Sigmoid colon (tissue), 7 donors: ENCODE measurements around the gene NPHP4. TPM values are rescaled to one million over a fixed set of nuclear protein-coding genes. Genes with fewer than 3 reads are reported as not detected.
A peak's percentile ranks its signal among the peaks of the same experiment; 100 is the strongest.

ENCODE experiments used
- DNase-seq: peaks from one replicate; pipeline ENCODE4 v3.0.0-alpha.2; 2019
- H3K27ac ChIP-seq, 4 donors: fragments of 200-600 bp; sonication (generic); one replicate each; pipeline ENCODE4 v1.5.1; 2016 to 2019; ENCODE audit warnings: mild to moderate bottlenecking in 1 of 4
- H3K27me3 ChIP-seq, 3 donors: fragments of 200-600 bp; sonication (generic); one replicate each; pipeline ENCODE4 v1.5.1; 2019; ENCODE audit warnings: mild to moderate bottlenecking in 1 of 3
- H3K36me3 ChIP-seq, 4 donors: fragments of 200-600 bp; sonication (generic); one replicate each; pipeline ENCODE4 v1.5.1; 2016 to 2019
- H3K4me1 ChIP-seq, 4 donors: fragments of 200-600 bp; sonication (generic); one replicate each; pipeline ENCODE4 v1.5.1; 2017 to 2019
- H3K4me3 ChIP-seq, 4 donors: fragments of 200-600 bp; sonication (generic); one replicate each; pipeline ENCODE4 v1.5.1; 2017 to 2019; ENCODE audit warnings: mild to moderate bottlenecking in 2 of 4, moderate library complexity in 1 of 4
- H3K9me3 ChIP-seq, 4 donors: fragments of 200-600 bp in 3 of 4; sonication (generic) in 3 of 4; one replicate each; pipeline versions ENCODE4 v1.5.1 to v1.6.1; 2013 to 2019
- CTCF ChIP-seq, 4 experiments: fragments of 450-650 bp in 3 of 4; fragments of 200-600 bp in 1 of 4; IDR thresholded peaks; one replicate each; pipeline ENCODE4 v1.5.1; 2016 to 2019; ENCODE audit warnings: antibody characterized with exemption in 4 of 4, mild to moderate bottlenecking in 3 of 4, moderate library complexity in 2 of 4
- EP300 ChIP-seq, 4 donors: sonication (generic); formaldehyde crosslinking; IDR thresholded peaks; one replicate each; pipeline ENCODE4 v1.6.1; 2017; ENCODE audit warnings: antibody characterized with exemption in 4 of 4
- POLR2A ChIP-seq, 2 donors: fragments of 450-650 bp; IDR thresholded peaks; one replicate each; pipeline ENCODE4 v1.6.1; 2016; ENCODE audit warnings: antibody characterized with exemption in 2 of 2, mild to moderate bottlenecking in 2 of 2, moderate library complexity in 2 of 2
- POLR2AphosphoS5 ChIP-seq, 4 donors: sonication (generic); formaldehyde crosslinking; IDR thresholded peaks; one replicate each; pipeline ENCODE4 v1.6.1; 2017; ENCODE audit warnings: antibody characterized with exemption in 4 of 4
- WGBS, 2 donors: extraction: QIAGEN DNeasy Blood & Tissue Kit; methylation state at CpG; one replicate each; pipeline ENCODE4 v1.1.7; 2013; 5-methylcytosine and 5-hydroxymethylcytosine counted together
- intact Hi-C: fragments of 100-400 bp; cut with DNase I; formaldehyde crosslinking; loops from one replicate; pipeline ENCODE4 v1.15.1; 2023
- polyA plus RNA-seq, 3 donors: library from polyadenylated mRNA; stranded (reverse); fragments of 200-250 nt; gene quantifications; one replicate each; pipeline ENCODE4 v1.2.3, GENCODE V29; 2013
- total RNA-seq, 4 donors: library from RNA; depleted of rRNA; stranded (reverse); fragments of >200 nt; gene quantifications; one replicate each; pipeline ENCODE4 v1.1.0, GENCODE V29; 2016
- donor health status: healthy with polysubstance abuse.
- donor health status: Bipolar disorder and iron deficiency.
- donor health status: healthy.

The NPHP4 gene
- total and polyA plus RNA-seq, 7 donors: 0.60 to 12.2 (median 5.7) TPM

DNA sequence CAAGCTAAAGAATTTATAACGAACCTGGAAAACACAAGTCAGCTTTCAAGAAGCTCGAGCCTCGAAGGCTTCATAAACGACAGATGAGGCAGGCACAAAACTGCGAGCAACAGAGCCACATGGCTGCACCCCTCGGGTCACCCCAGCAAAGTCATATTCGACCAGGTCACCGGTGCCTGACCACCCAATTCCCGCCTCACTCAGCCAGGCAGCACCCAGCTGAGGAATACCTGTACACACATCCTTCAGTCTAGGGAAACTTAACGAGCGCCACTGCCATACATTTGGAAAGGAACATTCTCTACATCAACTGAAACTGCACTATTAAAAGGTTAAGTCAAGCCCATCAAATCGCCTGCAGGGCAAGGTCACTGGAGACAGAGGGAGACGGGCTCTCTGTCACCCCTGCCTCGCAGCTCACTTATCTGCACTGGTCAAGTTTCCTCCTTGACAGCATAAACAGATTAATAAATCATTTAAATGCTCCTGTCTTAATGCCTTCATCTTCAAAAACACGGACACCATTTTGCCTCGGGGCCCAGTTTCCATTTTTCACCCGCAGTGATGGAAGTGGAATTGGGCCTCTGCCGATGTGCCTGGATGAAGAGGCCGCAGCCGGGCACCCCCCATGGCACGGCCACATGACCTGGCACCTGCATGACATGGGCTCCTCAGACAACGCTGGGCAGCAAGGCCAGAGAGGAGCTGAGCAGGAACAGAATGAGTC lies 20.6 kb downstream of the NPHP4 start:
- no peak for TF ChIP-seq POLR2AphosphoS5 (IDR thresholded peaks at IDR 0.05)
- TF ChIP-seq POLR2A (IDR thresholded peaks at IDR 0.05): no peak
- no peak for TF ChIP-seq CTCF (IDR thresholded peaks at IDR 0.05)
- TF ChIP-seq EP300 (IDR thresholded peaks at IDR 0.05): no peak
- WGBS, 2 donors: 71 to 89% methylated on average over 22 of the region's 22 CpGs
- H3K27ac ChIP-seq: no peak overlapping the region
- H3K27me3 ChIP-seq: no peaks in the 10 kb centered on the region
- H3K36me3 ChIP-seq: peaks cover 0 to 23% (median 0%) of the 10 kb centered on the region in 4 donors
- intact Hi-C loops: no loop called here
- peak; percentile 30 for DNase-seq
- no peaks in the 10 kb centered on the region for H3K9me3 ChIP-seq
- no peak overlapping the region for H3K4me3 ChIP-seq
- H3K4me1 ChIP-seq: no peaks in the 10 kb centered on the region

DNA sequence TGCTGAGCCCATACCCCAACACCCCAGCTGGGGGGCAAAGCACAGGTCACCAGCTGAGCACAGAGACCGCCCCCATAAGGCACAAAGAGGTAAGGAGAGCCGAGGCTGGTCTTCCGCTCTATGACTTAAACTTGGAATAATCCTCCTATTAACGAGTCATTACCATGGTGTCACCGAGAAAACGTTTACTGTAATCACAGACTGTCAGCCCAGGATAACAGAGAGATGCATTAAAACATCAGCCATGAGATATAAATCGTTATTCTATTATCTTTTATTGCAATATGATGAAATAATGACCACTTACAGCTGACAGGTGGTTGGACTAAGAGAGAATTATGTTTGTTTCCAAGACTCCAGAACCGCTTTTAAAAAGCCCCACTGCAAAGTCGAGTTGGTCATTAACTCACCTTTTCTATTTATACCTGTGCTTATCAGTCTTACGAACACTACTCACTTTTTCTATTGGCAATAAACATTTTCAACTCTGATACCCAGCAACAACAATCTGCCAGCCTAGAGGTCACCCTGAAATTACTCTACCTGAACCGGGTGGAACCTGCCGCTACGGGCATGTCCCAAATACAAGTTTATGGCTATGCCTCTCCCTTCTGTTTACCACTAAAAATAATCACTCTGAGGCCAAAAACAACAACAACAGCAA lies 21.5 kb downstream of the NPHP4 start:
- 25 to 69% methylated on average over 13 of the region's 13 CpGs for WGBS, 2 donors
- Histone ChIP-seq H3K36me3 (peaks cover 0 to 32% (median 0%) of the 10 kb centered on the region in 4 donors), H3K4me1 (no peaks in the 10 kb centered on the region), H3K4me3 (no peak overlapping the region), H3K27me3 (no peaks in the 10 kb centered on the region), H3K27ac (no peak overlapping the region), H3K9me3 (no peaks in the 10 kb centered on the region)
- DNase-seq: peak; percentile 7
- TF ChIP-seq EP300 (IDR thresholded peaks at IDR 0.05) (no peak), POLR2AphosphoS5 (IDR thresholded peaks at IDR 0.05) (no peak), POLR2A (IDR thresholded peaks at IDR 0.05) (no peak), CTCF (IDR thresholded peaks at IDR 0.05) (no peak)
- intact Hi-C loops: no loop called here

GRCh38 chr1:5969168-5969567 lies 23.1 kb downstream of the NPHP4 start:
- peaks cover 0 to 41% (median 0%) of the 10 kb centered on the region in 4 donors for H3K36me3 ChIP-seq
- H3K4me1 ChIP-seq: no peaks in the 10 kb centered on the region
- no peak for TF ChIP-seq EP300 (IDR thresholded peaks at IDR 0.05)
- TF ChIP-seq POLR2AphosphoS5 (IDR thresholded peaks at IDR 0.05): no peak
- no peak for TF ChIP-seq CTCF (IDR thresholded peaks at IDR 0.05)
- no peak for TF ChIP-seq POLR2A (IDR thresholded peaks at IDR 0.05)
- H3K27me3 ChIP-seq: no peaks in the 10 kb centered on the region
- 94 to 95% methylated on average over 10 of the region's 10 CpGs for WGBS, 2 donors
- H3K9me3 ChIP-seq: no peaks in the 10 kb centered on the region
- intact Hi-C loops: no loop called here
- peak; percentile 18 for DNase-seq
- no peak overlapping the region for H3K27ac ChIP-seq
- no peak overlapping the region for H3K4me3 ChIP-seq

DNA sequence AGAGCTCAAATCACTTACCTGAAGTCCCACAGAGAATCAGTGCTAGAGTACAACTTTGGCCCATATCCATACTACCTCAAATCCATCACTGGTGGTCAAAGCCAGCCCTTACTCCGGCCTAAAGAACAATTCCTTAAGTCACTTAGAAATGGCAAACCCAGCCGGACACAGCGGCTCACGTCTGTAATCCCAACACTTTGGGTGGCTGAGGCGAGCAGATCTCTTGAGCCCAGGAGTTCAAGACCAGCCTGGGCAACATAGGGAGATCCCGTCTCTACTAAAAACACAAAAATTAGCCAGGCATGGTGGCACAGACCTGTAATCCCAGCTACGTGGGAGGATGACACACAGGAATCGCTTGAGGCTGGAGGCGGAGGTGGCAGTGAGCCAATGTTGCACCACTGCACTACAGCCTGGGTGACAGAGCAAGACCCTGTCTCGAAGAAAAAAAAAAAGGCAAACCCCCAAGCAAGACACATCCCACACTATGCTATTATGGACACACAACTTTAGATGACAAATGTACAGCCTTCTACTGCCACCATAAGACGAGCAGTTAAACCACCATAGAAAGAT lies 24.0 kb downstream of the NPHP4 start:
- DNase-seq: peak; percentile 17
- no peak overlapping the region for H3K27ac ChIP-seq

More for the DNA sequence above, 24.0 kb downstream of the NPHP4 start:
- WGBS, 2 donors: 95 to 97% methylated on average over 11 of the region's 11 CpGs
- Histone ChIP-seq H3K4me1 (no peaks in the 10 kb centered on the region), H3K4me3 (no peak overlapping the region), H3K27me3 (no peaks in the 10 kb centered on the region), H3K9me3 (no peaks in the 10 kb centered on the region), H3K36me3 (peaks cover 0 to 35% (median 0%) of the 10 kb centered on the region in 4 donors)
- no peak for TF ChIP-seq EP300 (IDR thresholded peaks at IDR 0.05)
- intact Hi-C loops: no loop called here
